ENCODE data around the gene NECTIN3. TPM values are rescaled to one million over a fixed set of nuclear protein-coding genes. Genes with fewer than 3 reads are reported as not detected.

NECTIN3 gene
- total RNA-seq, 2 donors from 2014 or later = 8.8 to 16.6 TPM

DNA sequence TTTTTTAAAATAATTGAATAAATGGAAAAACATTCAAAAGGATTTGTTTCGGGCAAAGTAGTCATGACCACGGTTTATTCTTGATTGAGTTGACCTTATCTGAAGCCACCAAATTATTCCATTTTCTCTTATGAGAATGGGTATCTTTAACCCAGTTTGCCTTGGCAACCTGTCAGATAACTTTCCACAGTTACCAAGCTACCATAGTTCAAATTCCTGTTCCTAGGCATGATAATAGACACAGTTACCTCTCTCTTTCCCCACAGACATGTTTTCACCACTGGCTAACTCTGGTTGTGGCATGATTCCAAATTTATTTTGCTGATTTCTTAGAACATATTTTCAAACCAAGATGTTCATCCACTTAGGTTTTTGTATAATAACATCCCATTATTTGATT lies 84.9 kb downstream of the NECTIN3 start:
- H3K9me3 ChIP-seq = no peaks in the 10 kb centered on the region
- no peaks in the 10 kb centered on the region for H3K27me3 ChIP-seq
- no peak for DNase-seq (ENCODE audit: low spot score)
- no peaks in the 10 kb centered on the region for H3K4me1 ChIP-seq
- H3K4me3 ChIP-seq = no peak overlapping the region
- H3K36me3 ChIP-seq = peaks cover 5% of the 10 kb centered on the region
- TF ChIP-seq CTCF (IDR thresholded peaks at IDR 0.05) = no peak
- no peak overlapping the region for H3K27ac ChIP-seq

DNA sequence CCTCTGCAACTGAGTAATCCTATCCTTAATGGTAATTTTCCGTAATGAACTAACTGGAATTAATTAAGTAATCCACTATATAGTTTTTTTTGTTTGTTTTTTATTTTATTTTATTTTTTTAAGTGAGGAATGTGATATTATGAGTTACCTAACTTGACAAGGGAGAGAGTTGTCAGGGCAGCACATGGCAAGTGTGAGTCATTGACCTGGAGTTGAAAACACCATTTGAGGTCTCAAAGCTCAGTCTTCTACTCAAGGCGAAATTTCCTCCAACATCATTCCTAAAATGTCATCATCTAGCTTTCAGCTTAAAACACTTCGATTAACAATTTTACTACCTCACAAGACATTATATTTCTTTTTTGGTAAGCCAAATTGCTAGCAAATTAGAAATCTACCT lies 87.8 kb downstream of the NECTIN3 start:
- Histone ChIP-seq H3K4me1 (no peaks in the 10 kb centered on the region), H3K36me3 (no peaks in the 10 kb centered on the region), H3K27ac (no peak overlapping the region), H3K27me3 (no peaks in the 10 kb centered on the region), H3K4me3 (no peak overlapping the region), H3K9me3 (no peaks in the 10 kb centered on the region)
- TF ChIP-seq CTCF (IDR thresholded peaks at IDR 0.05) = no peak
- DNase-seq (ENCODE audit: low spot score) = no peak

DNA sequence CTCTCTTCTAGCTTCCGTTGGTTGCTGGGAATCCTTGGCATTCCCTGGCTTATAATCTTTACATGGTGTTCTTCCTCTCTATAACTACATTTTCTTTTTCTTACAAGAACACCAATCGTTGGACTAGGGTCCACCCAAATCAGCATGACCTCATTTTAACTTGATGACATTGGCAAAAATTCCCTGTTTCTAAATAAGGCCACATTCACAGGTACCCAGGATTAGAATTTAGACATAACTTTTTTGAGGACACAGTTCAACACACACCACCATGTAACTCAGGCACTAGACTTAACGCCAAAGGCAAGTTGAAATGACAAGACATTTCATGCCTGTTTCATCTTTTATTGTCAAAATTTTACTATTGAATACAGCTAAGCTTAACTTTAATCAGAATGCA lies 93.0 kb downstream of the NECTIN3 start:
- DNase-seq (ENCODE audit: low spot score) = no peak
- TF ChIP-seq CTCF (IDR thresholded peaks at IDR 0.05) = no peak
- H3K36me3 ChIP-seq = no peaks in the 10 kb centered on the region

DNA sequence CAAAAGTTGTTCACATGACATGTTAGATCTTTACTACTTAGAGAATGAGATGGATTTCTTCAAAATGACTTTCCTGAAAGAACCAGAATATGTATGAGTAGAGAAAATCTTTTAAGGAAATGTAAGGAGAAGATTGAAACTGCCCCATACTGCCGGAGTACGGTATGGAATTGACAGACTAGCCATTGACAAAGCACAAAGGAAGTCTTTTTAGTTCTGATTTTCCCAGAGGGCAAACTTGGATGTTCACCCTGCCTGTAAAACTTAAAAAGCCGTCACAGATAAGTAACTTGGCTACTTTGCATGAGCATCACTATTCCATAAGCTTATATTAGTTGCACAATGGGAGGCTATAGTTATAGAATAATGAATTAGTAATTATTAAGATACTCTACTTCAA lies 93.8 kb downstream of the NECTIN3 start:
- Histone ChIP-seq H3K4me3 (no peak overlapping the region), H3K27ac (no peak overlapping the region), H3K9me3 (no peaks in the 10 kb centered on the region), H3K27me3 (no peaks in the 10 kb centered on the region), H3K4me1 (no peaks in the 10 kb centered on the region), H3K36me3 (no peaks in the 10 kb centered on the region)
- TF ChIP-seq CTCF (IDR thresholded peaks at IDR 0.05) = no peak
- no peak for DNase-seq (ENCODE audit: low spot score)

More for the DNA sequence above, 93.0 kb downstream of the NECTIN3 start:
- H3K27ac ChIP-seq = no peak overlapping the region
- H3K27me3 ChIP-seq = no peaks in the 10 kb centered on the region
- H3K4me1 ChIP-seq = no peaks in the 10 kb centered on the region
- H3K4me3 ChIP-seq = no peak overlapping the region
- H3K9me3 ChIP-seq = no peaks in the 10 kb centered on the region

DNA sequence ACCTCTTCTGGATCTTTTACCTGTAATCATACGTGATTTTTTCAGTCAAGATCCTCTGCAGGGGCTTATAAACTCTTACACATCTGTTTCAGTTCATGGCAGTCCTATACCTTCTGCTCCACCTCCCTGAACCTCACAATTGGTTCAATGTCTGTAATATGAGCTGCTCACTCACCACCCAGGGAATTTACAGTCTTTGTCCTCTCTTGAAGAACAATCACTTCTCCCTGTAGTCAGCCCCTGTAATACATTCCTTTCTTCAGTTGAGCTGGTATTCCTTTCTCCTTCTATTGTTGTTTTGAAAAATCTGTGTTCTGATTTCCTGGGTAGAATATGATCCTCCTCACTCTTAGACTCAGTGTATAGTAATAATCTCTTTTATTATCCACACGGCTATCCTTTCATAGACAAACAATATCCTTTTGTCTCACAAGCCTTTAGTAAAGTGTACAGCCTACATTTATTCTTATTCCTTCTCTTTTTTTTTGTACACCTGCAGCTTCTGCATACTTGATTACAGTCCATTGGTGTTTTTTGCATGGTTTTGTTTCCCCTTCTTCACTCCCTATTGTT lies 101.8 kb downstream of the NECTIN3 start:
- Histone ChIP-seq H3K4me1 (no peaks in the 10 kb centered on the region), H3K27ac (no peak overlapping the region), H3K36me3 (no peaks in the 10 kb centered on the region), H3K4me3 (no peak overlapping the region), H3K27me3 (no peaks in the 10 kb centered on the region), H3K9me3 (no peaks in the 10 kb centered on the region)
- no peak for TF ChIP-seq CTCF (IDR thresholded peaks at IDR 0.05)
- no peak for DNase-seq (ENCODE audit: low spot score)

GRCh38 chr3:111173906-111174305 lies 102.3 kb downstream of the NECTIN3 start:
- H3K36me3 ChIP-seq = no peaks in the 10 kb centered on the region
- no peak for TF ChIP-seq CTCF (IDR thresholded peaks at IDR 0.05)
- H3K4me1 ChIP-seq = no peaks in the 10 kb centered on the region
- H3K9me3 ChIP-seq = no peaks in the 10 kb centered on the region
- H3K4me3 ChIP-seq = no peak overlapping the region
- H3K27me3 ChIP-seq = no peaks in the 10 kb centered on the region
- DNase-seq (ENCODE audit: low spot score) = no peak
- no peak overlapping the region for H3K27ac ChIP-seq

Data from right atrium auricular region (tissue), 2 donors.